Loucy (cell line): Measurements from ENCODE around the gene SLC9B2.
"Not testable (repeated sequence)": the region's sequence is repeated elsewhere in the genome, so short reads cannot be mapped to it uniquely, and the experiment has no call there.

Experiments
- EZH2phosphoT487 ChIP-seq: fragments of 200-600 bp; IDR thresholded peaks from 2 replicates; pipeline ENCODE4 v1.6.1; 2018; ENCODE audit warnings: antibody characterized with exemption, mild to moderate bottlenecking, moderate library complexity, borderline replicate concordance
- TF ChIP-seq, protein P1 (sequence below): fragments of 200-600 bp; sonication (generic); conservative IDR thresholded peaks from 2 replicates; pipeline ENCODE4 v1.5.1; 2014; ENCODE audit warnings: mild to moderate bottlenecking, antibody characterized with exemption, low read length

DNA sequence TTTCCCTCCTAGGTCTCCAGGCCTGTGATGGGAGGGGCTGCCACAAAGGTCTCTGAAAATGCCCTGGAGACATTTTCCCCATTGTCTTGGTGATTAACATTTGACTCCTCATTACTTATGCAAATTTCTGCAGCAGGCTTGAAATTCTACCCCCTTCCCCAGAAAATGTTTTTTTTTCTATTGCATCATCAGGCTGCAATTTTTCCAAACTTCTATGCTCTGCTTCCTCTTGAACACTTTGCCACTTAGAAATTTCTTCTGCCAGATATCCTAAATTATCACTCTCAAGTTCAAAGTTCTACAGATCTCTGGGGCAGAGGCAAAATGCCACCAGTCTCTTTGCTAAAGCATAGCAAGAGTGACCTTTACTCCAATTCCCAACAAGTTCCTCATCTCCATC is 82.6 kb downstream of the SLC9B2 start:
- TF ChIP-seq, protein P1, sequence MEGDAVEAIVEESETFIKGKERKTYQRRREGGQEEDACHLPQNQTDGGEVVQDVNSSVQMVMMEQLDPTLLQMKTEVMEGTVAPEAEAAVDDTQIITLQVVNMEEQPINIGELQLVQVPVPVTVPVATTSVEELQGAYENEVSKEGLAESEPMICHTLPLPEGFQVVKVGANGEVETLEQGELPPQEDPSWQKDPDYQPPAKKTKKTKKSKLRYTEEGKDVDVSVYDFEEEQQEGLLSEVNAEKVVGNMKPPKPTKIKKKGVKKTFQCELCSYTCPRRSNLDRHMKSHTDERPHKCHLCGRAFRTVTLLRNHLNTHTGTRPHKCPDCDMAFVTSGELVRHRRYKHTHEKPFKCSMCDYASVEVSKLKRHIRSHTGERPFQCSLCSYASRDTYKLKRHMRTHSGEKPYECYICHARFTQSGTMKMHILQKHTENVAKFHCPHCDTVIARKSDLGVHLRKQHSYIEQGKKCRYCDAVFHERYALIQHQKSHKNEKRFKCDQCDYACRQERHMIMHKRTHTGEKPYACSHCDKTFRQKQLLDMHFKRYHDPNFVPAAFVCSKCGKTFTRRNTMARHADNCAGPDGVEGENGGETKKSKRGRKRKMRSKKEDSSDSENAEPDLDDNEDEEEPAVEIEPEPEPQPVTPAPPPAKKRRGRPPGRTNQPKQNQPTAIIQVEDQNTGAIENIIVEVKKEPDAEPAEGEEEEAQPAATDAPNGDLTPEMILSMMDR, result not testable (repeated sequence)
- TF ChIP-seq EZH2phosphoT487, result not testable (repeated sequence)
